Erythroblast (primary cell): ENCODE results near the gene MZB1.

ENCODE experiments used
- GATA1 ChIP-seq: IDR thresholded peaks from 2 replicates; pipeline ENCODE4 v1.6.1; 2011; ENCODE audit warnings: low read depth, mild to moderate bottlenecking, control low read depth, low read length, moderate library complexity
- POLR2A ChIP-seq: IDR thresholded peaks from 2 replicates; pipeline ENCODE4 v1.6.1; 2011; ENCODE audit warnings: mild to moderate bottlenecking, low read length

DNA sequence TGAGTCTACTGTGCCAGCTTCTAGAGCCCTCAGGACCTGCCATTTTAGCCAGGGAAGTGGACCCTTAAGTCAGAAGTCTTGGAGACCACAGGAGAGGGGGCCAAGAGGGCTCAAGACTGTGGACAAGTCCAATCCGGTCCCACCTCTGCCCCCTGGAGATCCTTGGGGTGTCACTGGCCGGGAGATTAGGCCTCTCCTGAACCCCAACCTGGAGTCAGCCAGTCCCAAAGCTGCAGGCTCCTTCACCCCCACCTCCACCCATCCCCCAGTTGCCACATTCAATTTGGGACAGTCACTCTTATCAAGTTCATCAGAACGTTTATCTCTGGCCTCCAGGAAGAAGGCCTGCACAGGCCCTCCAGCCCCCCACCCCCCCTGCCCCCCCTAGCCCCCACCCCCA, 6.9 kb downstream of the MZB1 start:
- TF ChIP-seq POLR2A (no peak), GATA1 (no peak)
